Measurements from ENCODE around the gene UQCR10. TPM values are rescaled to one million over a fixed set of nuclear protein-coding genes. Genes with fewer than 3 reads are reported as not detected.
A peak's percentile ranks its signal among the peaks of the same experiment; 100 is the strongest.

UQCR10 gene
- total RNA-seq, 1 experiment from 2014 or later: 119 TPM

DNA sequence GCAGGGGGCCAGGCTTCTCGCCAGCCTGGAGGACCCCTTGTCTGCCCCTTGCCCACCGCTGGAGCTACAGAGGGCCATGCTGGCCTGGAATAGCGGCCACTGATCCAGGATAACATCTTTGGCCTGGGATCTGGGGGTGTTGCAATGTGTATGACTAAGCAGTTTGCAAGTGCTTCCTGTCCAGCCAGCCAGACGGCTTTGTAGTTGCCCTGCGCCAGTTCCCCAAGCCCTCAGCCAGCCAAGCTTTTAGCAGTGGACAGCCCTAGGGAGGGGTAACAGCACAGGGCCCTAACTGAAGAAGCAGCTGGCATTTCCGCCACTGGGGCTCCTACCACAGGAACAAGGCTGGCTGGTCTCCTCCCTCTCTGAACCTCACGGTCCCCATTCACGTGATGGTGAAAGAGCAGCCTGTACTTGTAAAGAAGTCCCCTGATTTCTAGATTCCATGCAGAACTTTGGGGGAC is 32.1 kb downstream of the UQCR10 start (continued):
- TF ChIP-seq, protein P1, sequence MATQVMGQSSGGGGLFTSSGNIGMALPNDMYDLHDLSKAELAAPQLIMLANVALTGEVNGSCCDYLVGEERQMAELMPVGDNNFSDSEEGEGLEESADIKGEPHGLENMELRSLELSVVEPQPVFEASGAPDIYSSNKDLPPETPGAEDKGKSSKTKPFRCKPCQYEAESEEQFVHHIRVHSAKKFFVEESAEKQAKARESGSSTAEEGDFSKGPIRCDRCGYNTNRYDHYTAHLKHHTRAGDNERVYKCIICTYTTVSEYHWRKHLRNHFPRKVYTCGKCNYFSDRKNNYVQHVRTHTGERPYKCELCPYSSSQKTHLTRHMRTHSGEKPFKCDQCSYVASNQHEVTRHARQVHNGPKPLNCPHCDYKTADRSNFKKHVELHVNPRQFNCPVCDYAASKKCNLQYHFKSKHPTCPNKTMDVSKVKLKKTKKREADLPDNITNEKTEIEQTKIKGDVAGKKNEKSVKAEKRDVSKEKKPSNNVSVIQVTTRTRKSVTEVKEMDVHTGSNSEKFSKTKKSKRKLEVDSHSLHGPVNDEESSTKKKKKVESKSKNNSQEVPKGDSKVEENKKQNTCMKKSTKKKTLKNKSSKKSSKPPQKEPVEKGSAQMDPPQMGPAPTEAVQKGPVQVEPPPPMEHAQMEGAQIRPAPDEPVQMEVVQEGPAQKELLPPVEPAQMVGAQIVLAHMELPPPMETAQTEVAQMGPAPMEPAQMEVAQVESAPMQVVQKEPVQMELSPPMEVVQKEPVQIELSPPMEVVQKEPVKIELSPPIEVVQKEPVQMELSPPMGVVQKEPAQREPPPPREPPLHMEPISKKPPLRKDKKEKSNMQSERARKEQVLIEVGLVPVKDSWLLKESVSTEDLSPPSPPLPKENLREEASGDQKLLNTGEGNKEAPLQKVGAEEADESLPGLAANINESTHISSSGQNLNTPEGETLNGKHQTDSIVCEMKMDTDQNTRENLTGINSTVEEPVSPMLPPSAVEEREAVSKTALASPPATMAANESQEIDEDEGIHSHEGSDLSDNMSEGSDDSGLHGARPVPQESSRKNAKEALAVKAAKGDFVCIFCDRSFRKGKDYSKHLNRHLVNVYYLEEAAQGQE (IDR thresholded peaks at IDR 0.05; ENCODE audit: low read depth): no peak
- TF ChIP-seq RAD21 (IDR thresholded peaks at IDR 0.05; ENCODE audit: low read depth) (no peak), POLR2A (IDR thresholded peaks at IDR 0.05; ENCODE audit: borderline replicate concordance, extremely low read depth, insufficient read depth, insufficient read length) (no peak), TCF7L2 (IDR thresholded peaks at IDR 0.05; ENCODE audit: borderline replicate concordance, extremely low read depth, insufficient read depth, insufficient read length) (peak; percentile 43), POLR2AphosphoS5 (IDR thresholded peaks at IDR 0.05; ENCODE audit: low read depth, low read length) (peak; percentile 41), SP1 (IDR thresholded peaks at IDR 0.05; ENCODE audit: low read depth) (peak; percentile 78), SRF (IDR thresholded peaks at IDR 0.05; ENCODE audit: low read depth) (no peak), ZFX (IDR thresholded peaks at IDR 0.05) (no peak), CEBPB (IDR thresholded peaks at IDR 0.05; ENCODE audit: low read depth) (peak; percentile 98), EGR1 (IDR thresholded peaks at IDR 0.05; ENCODE audit: low read depth) (0 out of 2 replicates have a peak, but pooled peaks have one; percentile 19), JUND (IDR thresholded peaks at IDR 0.05) (peak; percentile 69), EZH2 (IDR thresholded peaks at IDR 0.05) (no peak)
- TF ChIP-seq, protein P2, sequence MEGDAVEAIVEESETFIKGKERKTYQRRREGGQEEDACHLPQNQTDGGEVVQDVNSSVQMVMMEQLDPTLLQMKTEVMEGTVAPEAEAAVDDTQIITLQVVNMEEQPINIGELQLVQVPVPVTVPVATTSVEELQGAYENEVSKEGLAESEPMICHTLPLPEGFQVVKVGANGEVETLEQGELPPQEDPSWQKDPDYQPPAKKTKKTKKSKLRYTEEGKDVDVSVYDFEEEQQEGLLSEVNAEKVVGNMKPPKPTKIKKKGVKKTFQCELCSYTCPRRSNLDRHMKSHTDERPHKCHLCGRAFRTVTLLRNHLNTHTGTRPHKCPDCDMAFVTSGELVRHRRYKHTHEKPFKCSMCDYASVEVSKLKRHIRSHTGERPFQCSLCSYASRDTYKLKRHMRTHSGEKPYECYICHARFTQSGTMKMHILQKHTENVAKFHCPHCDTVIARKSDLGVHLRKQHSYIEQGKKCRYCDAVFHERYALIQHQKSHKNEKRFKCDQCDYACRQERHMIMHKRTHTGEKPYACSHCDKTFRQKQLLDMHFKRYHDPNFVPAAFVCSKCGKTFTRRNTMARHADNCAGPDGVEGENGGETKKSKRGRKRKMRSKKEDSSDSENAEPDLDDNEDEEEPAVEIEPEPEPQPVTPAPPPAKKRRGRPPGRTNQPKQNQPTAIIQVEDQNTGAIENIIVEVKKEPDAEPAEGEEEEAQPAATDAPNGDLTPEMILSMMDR (IDR thresholded peaks at IDR 0.05 in 2 of 3, conservative IDR thresholded peaks at IDR 0.05 in 1 of 3; ENCODE audit: borderline replicate concordance in 1 of 3, insufficient read depth in 1 of 3, low read depth in 2 of 3, low read length in 2 of 3): 0 out of 6 replicates have a peak, but pooled peaks of 1 of the 3 experiments have one; percentile 3
- TF ChIP-seq, protein P3, sequence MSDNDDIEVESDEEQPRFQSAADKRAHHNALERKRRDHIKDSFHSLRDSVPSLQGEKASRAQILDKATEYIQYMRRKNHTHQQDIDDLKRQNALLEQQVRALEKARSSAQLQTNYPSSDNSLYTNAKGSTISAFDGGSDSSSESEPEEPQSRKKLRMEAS (IDR thresholded peaks at IDR 0.05): no peak
- TF ChIP-seq, protein P4, sequence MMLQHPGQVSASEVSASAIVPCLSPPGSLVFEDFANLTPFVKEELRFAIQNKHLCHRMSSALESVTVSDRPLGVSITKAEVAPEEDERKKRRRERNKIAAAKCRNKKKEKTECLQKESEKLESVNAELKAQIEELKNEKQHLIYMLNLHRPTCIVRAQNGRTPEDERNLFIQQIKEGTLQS (IDR thresholded peaks at IDR 0.05): no peak

Measured in HCT116 (cell line).